ENCODE measurements around the gene OR52A1. TPM values are rescaled to one million over a fixed set of nuclear protein-coding genes. Genes with fewer than 3 reads are reported as not detected.
"Not testable (repeated sequence)": the region's sequence is repeated elsewhere in the genome, so short reads cannot be mapped to it uniquely, and the experiment has no call there.

The OR52A1 gene
- total RNA-seq, 1 experiment from 2014 or later = not detected

DNA sequence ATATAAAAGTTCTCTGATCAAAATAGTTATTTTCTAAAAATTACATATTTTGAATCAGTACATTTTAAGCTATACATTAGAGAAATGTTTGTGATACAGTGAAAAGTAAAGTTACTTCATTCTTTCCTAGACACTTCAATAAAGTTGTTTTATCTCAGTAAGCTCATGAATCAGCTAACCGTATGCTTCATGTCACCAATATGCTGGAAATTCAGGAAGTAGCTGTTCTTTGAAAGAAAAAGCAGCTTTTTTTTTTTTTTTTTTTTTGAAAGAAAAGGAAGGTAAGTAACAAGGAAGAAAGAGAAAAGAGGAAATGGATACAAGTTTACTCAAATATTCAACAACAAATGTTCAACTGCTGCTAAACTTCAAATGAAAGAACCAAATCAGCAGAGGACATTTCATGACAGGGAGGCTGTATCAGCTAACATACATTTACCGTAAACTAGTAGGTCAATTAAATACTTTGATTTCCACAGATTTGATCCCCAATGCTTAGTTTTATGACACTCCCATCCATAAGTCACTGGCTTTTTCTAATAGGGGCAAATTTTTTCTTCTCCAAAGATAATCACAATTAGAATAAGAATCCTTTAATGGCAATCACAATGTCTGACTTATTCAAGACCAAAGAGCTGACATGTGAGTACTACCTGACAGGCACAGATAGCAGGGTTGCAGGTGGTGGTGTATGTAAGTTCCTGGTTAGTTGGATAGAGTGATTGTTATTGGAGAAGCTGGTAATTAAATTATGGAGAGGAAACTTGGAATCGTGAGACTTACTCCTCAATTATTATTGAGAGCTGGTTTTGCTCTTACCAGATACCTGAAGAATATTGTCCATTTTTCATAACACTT is 754 bp downstream of the OR52A1 start:
- Histone ChIP-seq H3K27ac (ENCODE audit: low read length) (no peak overlapping the region), H3K4me3 (ENCODE audit: low read length) (no peak overlapping the region), H4K20me1 (ENCODE audit: insufficient read depth, low read depth, low read length) (no peaks in the 10 kb centered on the region), H3K9me2 (replicated peaks; ENCODE audit: insufficient read depth, low read length) (no peaks in the 10 kb centered on the region), H2AFZ (ENCODE audit: low read length) (no peak overlapping the region), H3K9me3 (ENCODE audit: low read length) (no peaks in the 10 kb centered on the region), H3K36me3 (ENCODE audit: insufficient read depth, low read length) (no peaks in the 10 kb centered on the region), H3K4me2 (ENCODE audit: low read depth, low read length, poor library complexity, severe bottlenecking) (no peak overlapping the region), H3K27me3 (ENCODE audit: low read length) (no peaks in the 10 kb centered on the region), H3K4me1 (ENCODE audit: low read length) (no peaks in the 10 kb centered on the region), H3K79me2 (ENCODE audit: low read length) (no peaks in the 10 kb centered on the region), H3K9ac (ENCODE audit: low read length) (no peak overlapping the region)
- no peak for DNase-seq

DNA sequence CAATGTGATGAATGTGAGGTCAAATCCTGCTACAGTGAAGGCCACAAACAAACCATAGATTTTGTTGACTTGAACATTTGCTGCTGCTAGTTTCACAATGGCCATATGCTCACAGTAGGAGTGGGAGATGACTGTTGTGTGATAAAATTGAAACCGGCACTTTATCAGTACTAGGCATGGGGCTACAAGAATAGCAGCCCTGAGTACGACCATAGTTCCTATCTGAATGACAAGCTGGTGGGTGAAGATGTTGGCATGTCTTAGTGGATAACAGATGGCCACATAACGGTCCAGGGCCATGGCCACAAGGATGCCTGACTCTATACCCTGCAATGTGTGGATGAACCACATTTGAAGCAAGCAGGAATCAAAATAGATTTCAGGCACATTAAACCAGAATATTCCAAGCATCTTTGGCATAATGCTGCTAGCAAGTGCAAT is 2.8 kb downstream of the OR52A1 start:
- H3K9me2 ChIP-seq (replicated peaks; ENCODE audit: insufficient read depth, low read length) = no peaks in the 10 kb centered on the region
- no peaks in the 10 kb centered on the region for H3K9me3 ChIP-seq (ENCODE audit: low read length)
- H3K36me3 ChIP-seq (ENCODE audit: insufficient read depth, low read length) = no peaks in the 10 kb centered on the region
- H3K27ac ChIP-seq (ENCODE audit: low read length) = no peak overlapping the region
- H4K20me1 ChIP-seq (ENCODE audit: insufficient read depth, low read depth, low read length) = no peaks in the 10 kb centered on the region
- DNase-seq = no peak
- no peak overlapping the region for H3K9ac ChIP-seq (ENCODE audit: low read length)
- no peak overlapping the region for H3K4me2 ChIP-seq (ENCODE audit: low read depth, low read length, poor library complexity, severe bottlenecking)
- no peak overlapping the region for H3K4me3 ChIP-seq (ENCODE audit: low read length)
- no peaks in the 10 kb centered on the region for H3K4me1 ChIP-seq (ENCODE audit: low read length)
- no peak overlapping the region for H2AFZ ChIP-seq (ENCODE audit: low read length)
- H3K27me3 ChIP-seq (ENCODE audit: low read length) = no peaks in the 10 kb centered on the region
- H3K79me2 ChIP-seq (ENCODE audit: low read length) = no peaks in the 10 kb centered on the region

DNA sequence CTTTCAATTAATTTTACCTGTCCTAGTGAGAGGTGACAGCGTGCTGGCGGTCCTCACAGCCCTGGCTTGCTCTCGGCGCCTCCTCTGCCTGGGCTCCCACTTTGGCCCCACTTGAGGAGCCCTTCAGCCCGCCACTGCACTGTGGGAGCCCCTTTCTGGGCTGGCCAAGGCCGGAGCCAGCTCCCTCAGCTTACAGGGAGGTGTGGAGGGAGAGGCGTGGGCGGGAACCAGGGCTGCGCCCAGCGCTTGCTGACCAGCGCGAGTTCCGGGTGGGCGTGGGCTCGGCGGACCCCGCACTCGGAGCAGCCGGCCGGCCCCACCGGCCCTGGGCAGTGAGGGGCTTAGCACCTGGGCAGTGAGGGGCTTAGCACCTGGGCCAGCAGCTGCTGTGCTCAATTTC is 10.4 kb downstream of the OR52A1 start:
- not testable (repeated sequence) for H2AFZ ChIP-seq (ENCODE audit: low read length); H3K9me3 ChIP-seq (ENCODE audit: low read length)

DNA sequence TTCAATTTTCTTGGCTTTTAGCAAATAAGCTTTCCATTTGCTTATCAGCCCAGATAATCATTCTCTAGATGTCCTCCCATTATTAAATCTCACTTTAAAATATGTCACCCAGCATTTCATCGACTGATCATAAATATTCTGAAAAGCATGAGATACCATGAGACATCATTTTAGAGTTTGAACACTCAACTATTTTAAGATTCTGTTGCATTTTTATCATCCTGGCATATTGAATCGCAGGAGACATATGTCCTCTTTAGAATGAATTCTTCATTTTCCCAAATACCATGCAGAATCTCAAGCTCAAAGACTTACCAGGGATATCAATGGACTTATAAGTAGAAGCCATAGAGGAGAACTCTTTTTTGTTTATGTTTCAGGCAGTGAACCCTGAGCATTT is 16.6 kb downstream of the OR52A1 start, which contains the start of gene OR52A5:
OR52A5 (minus strand) TSS at position 361 of the 400 bp plus-strand sequence. CDS start 5,714 bp downstream, outside the sequence.
- Histone ChIP-seq H3K27me3 (ENCODE audit: low read length) (no peaks in the 10 kb centered on the region), H4K20me1 (ENCODE audit: insufficient read depth, low read depth, low read length) (no peaks in the 10 kb centered on the region), H3K4me3 (ENCODE audit: low read length) (no peak within 1 kb of the TSS), H2AFZ (ENCODE audit: low read length) (no peak within 1 kb of the TSS), H3K9me2 (replicated peaks; ENCODE audit: insufficient read depth, low read length) (no peaks in the 10 kb centered on the region), H3K4me2 (ENCODE audit: low read depth, low read length, poor library complexity, severe bottlenecking) (no peak within 1 kb of the TSS), H3K27ac (ENCODE audit: low read length) (no peak within 1 kb of the TSS), H3K9me3 (ENCODE audit: low read length) (no peaks in the 10 kb centered on the region), H3K4me1 (ENCODE audit: low read length) (no peaks in the 10 kb centered on the region), H3K36me3 (ENCODE audit: insufficient read depth, low read length) (no peaks in the 10 kb centered on the region), H3K79me2 (ENCODE audit: low read length) (no peaks in the 10 kb centered on the region), H3K9ac (ENCODE audit: low read length) (no peak within 1 kb of the TSS)
- DNase-seq = no peak

More for the DNA sequence above, 10.4 kb downstream of the OR52A1 start:
- H3K36me3 ChIP-seq (ENCODE audit: insufficient read depth, low read length); H3K9ac ChIP-seq (ENCODE audit: low read length); DNase-seq; H3K4me2 ChIP-seq (ENCODE audit: low read depth, low read length, poor library complexity, severe bottlenecking); H3K9me2 ChIP-seq (replicated peaks; ENCODE audit: insufficient read depth, low read length); H4K20me1 ChIP-seq (ENCODE audit: insufficient read depth, low read depth, low read length); H3K27ac ChIP-seq (ENCODE audit: low read length); H3K4me3 ChIP-seq (ENCODE audit: low read length); H3K79me2 ChIP-seq (ENCODE audit: low read length); H3K4me1 ChIP-seq (ENCODE audit: low read length); H3K27me3 ChIP-seq (ENCODE audit: low read length): not testable (repeated sequence)

DNA sequence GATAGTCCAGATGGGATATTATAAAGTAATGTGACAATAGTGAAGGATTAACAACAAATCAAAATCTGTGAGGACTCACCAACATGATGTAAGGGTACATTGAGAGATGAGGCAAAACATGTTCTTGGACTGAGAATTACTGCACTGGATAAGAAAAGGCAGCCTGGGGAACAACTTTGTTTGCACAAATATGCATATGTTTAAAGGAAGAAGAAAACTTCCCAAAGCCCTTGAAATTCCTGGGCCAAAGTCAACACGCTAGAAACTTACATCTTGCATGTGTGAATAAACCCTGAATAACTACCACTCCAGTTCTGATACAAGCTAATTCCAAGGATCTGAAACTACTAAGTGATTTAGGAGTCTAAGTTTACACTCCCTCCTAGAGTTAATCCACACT is 17.5 kb downstream of the OR52A1 start:
- H3K9me2 ChIP-seq (replicated peaks; ENCODE audit: insufficient read depth, low read length) = no peaks in the 10 kb centered on the region
- H3K79me2 ChIP-seq (ENCODE audit: low read length) = no peaks in the 10 kb centered on the region
- H2AFZ ChIP-seq (ENCODE audit: low read length) = no peak overlapping the region
- H3K36me3 ChIP-seq (ENCODE audit: insufficient read depth, low read length) = no peaks in the 10 kb centered on the region
- H3K9ac ChIP-seq (ENCODE audit: low read length) = no peak overlapping the region
- no peaks in the 10 kb centered on the region for H3K4me1 ChIP-seq (ENCODE audit: low read length)
- no peak for DNase-seq
- no peak overlapping the region for H3K4me3 ChIP-seq (ENCODE audit: low read length)
- H3K9me3 ChIP-seq (ENCODE audit: low read length) = no peaks in the 10 kb centered on the region
- no peaks in the 10 kb centered on the region for H3K27me3 ChIP-seq (ENCODE audit: low read length)
- H4K20me1 ChIP-seq (ENCODE audit: insufficient read depth, low read depth, low read length) = no peaks in the 10 kb centered on the region
- no peak overlapping the region for H3K4me2 ChIP-seq (ENCODE audit: low read depth, low read length, poor library complexity, severe bottlenecking)
- H3K27ac ChIP-seq (ENCODE audit: low read length) = no peak overlapping the region

DNA sequence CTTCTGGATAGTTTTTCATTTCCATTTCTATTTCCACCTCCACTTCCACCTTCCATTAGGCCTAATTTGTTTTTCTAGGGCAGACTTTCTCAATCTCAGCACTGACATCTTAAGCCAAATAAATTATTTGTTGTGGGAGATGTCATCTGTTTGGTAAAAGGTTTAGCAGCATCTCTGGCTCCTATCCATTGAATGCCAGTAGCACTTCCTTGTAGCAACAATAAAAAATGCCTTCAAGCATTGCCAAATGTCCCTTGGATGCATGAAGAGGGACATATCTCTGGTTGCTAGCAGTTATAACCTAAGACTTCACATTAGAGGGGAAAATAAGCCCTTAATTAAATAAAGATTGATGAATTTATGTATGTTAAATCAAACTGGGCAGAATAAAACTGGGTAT is 18.3 kb downstream of the OR52A1 start:
- no peaks in the 10 kb centered on the region for H3K9me2 ChIP-seq (replicated peaks; ENCODE audit: insufficient read depth, low read length)
- no peak for DNase-seq
- H2AFZ ChIP-seq (ENCODE audit: low read length) = no peak overlapping the region
- no peaks in the 10 kb centered on the region for H4K20me1 ChIP-seq (ENCODE audit: insufficient read depth, low read depth, low read length)
- H3K9ac ChIP-seq (ENCODE audit: low read length) = no peak overlapping the region
- no peaks in the 10 kb centered on the region for H3K79me2 ChIP-seq (ENCODE audit: low read length)
- no peaks in the 10 kb centered on the region for H3K9me3 ChIP-seq (ENCODE audit: low read length)
- H3K27ac ChIP-seq (ENCODE audit: low read length) = no peak overlapping the region
- H3K36me3 ChIP-seq (ENCODE audit: insufficient read depth, low read length) = no peaks in the 10 kb centered on the region
- no peaks in the 10 kb centered on the region for H3K4me1 ChIP-seq (ENCODE audit: low read length)
- no peak overlapping the region for H3K4me2 ChIP-seq (ENCODE audit: low read depth, low read length, poor library complexity, severe bottlenecking)
- no peaks in the 10 kb centered on the region for H3K27me3 ChIP-seq (ENCODE audit: low read length)
- H3K4me3 ChIP-seq (ENCODE audit: low read length) = no peak overlapping the region

DNA sequence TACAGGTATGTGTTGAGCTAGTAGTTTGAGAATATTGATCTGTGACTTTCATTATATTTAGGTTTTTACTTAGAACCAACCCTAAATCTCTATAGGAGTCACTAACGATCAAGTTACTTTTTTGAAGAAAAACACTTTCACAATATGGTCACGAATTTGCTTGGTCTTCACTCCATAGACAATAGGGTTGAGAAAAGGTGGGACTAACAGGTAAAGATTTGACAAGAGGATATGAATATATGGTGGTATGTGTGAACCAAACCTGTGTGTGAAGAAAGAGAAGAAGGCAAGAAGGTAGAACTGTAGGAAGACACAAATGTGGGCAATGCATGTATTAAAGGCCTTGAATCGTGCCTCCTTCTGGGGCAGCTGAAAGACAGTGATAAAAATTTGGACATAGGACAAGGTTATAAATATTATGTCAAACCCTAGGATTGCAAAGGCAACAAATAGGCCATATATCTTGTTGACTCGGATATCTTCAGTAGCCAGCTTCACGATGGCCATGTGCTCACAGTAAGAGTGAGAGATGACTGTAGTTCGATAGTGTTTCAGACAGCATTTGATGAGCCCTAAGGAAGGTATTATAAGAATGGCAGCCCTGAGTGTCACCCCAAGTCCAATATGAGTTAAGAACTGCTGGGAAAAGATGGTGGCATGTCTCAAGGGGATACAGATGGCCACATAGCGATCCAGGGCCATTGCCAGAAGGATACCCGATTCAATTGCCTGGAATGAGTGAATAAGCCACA is 22.8 kb downstream of the OR52A1 start:
- H3K9ac ChIP-seq (ENCODE audit: low read length) = no peak overlapping the region
- no peaks in the 10 kb centered on the region for H3K79me2 ChIP-seq (ENCODE audit: low read length)
- H3K27me3 ChIP-seq (ENCODE audit: low read length) = no peaks in the 10 kb centered on the region
- H3K9me2 ChIP-seq (replicated peaks; ENCODE audit: insufficient read depth, low read length) = no peaks in the 10 kb centered on the region
- H3K4me1 ChIP-seq (ENCODE audit: low read length) = no peaks in the 10 kb centered on the region
- H3K4me3 ChIP-seq (ENCODE audit: low read length) = no peak overlapping the region
- H2AFZ ChIP-seq (ENCODE audit: low read length) = no peak overlapping the region
- no peaks in the 10 kb centered on the region for H4K20me1 ChIP-seq (ENCODE audit: insufficient read depth, low read depth, low read length)
- no peaks in the 10 kb centered on the region for H3K9me3 ChIP-seq (ENCODE audit: low read length)
- no peaks in the 10 kb centered on the region for H3K36me3 ChIP-seq (ENCODE audit: insufficient read depth, low read length)
- H3K4me2 ChIP-seq (ENCODE audit: low read depth, low read length, poor library complexity, severe bottlenecking) = no peak overlapping the region
- DNase-seq = no peak
- H3K27ac ChIP-seq (ENCODE audit: low read length) = no peak overlapping the region

DNA sequence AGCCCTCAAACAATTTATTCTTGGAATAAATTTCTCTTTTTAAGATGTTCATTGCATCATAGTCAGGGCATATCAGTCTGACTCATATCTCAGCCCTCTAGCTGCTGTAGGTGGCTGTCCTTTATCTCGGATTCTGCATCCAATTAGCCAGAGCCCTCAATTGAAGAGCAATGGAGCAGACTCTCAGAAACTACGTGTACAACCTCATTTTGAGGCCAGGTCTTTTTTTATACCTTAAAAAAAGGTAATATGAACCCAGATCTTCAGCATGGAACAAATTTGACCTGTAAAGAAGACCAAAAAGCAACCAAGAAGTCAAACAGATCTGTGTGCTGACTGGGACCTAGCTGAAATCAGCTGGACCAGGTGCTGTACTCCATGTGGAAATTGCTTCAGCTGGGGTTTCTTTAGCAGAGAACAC is 25.1 kb downstream of the OR52A1 start:
- no peak overlapping the region for H2AFZ ChIP-seq (ENCODE audit: low read length)
- no peaks in the 10 kb centered on the region for H3K79me2 ChIP-seq (ENCODE audit: low read length)
- no peak overlapping the region for H3K9ac ChIP-seq (ENCODE audit: low read length)
- H3K9me2 ChIP-seq (replicated peaks; ENCODE audit: insufficient read depth, low read length) = no peaks in the 10 kb centered on the region
- no peak overlapping the region for H3K4me2 ChIP-seq (ENCODE audit: low read depth, low read length, poor library complexity, severe bottlenecking)
- H3K4me1 ChIP-seq (ENCODE audit: low read length) = no peaks in the 10 kb centered on the region
- no peak overlapping the region for H3K4me3 ChIP-seq (ENCODE audit: low read length)
- no peaks in the 10 kb centered on the region for H3K9me3 ChIP-seq (ENCODE audit: low read length)
- no peaks in the 10 kb centered on the region for H3K36me3 ChIP-seq (ENCODE audit: insufficient read depth, low read length)
- no peaks in the 10 kb centered on the region for H3K27me3 ChIP-seq (ENCODE audit: low read length)
- no peaks in the 10 kb centered on the region for H4K20me1 ChIP-seq (ENCODE audit: insufficient read depth, low read depth, low read length)
- DNase-seq = no peak
- no peak overlapping the region for H3K27ac ChIP-seq (ENCODE audit: low read length)

Measured in Karpas-422 (cell line).